GM12865 (cell line): ENCODE results near the gene COX7A2L.
"Not testable (repeated sequence)": the region's sequence is repeated elsewhere in the genome, so short reads cannot be mapped to it uniquely, and the experiment has no call there.

Experiments used
- DNase-seq: peaks from one replicate; pipeline ENCODE4 v3.0.0; 2010; ENCODE audit warnings: low read depth
- H3K4me3 ChIP-seq: 2 replicates; pipeline ENCODE4 v1.5.1; 2011; ENCODE audit warnings: mild to moderate bottlenecking, low read depth, low read length, control low read depth
- TF ChIP-seq, protein P1 (sequence below): IDR thresholded peaks from 2 replicates; pipeline ENCODE4 v1.5.1; 2011; ENCODE audit warnings: low read length, control low read depth, low read depth, inconsistent platforms; ENCODE audit not compliant: insufficient read depth; ENCODE audit errors: missing control alignments

Gene COX7A2L, protein sequence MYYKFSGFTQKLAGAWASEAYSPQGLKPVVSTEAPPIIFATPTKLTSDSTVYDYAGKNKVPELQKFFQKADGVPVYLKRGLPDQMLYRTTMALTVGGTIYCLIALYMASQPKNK

DNA sequence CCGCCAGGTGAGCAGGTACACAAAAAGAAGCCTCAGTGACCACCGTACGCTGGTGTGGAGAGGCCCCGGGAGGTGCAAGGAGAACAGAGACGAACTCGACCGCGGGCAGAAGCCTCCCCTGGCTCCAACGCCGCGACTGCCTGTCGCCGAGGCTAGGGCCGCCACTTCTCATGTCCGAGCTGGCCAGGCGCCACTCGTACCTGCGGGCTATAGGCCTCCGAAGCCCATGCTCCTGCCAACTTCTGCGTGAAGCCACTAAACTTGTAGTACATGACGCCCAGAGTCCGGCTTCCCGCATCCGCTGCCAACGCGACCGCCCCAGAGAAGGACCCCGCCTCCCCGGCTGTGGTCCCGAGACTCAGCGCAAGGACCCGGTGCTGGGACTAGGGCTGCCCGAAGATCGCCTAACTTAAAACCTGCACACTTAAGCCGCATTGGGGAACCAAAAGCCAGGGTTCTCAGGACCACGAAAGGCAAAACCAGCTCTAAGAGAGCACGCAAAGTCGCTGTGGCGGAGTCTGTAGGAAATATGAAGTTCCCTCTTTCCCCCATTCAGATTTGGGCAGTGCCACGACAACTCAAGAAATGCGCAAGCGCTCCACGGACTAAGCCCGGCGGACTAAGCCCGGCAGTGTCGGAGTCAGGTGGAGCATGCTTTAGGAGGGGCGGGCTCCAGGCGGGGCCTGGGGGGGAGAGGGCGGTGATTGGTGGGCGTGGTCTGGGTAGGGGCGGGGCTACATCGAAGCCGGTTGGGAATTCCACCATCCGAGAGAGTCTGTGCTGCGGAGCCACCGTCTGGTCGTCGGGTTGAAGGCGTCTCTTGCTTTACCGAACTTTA is at the start of gene COX7A2L:
Gene COX7A2L (minus strand): TSS at position 328 of the 838 bp plus-strand sequence. CDS start 56 bp downstream, at position 272.
- peak; percentile 97 for DNase-seq
- H3K4me3 ChIP-seq, result peak within 1 kb of the TSS; percentile 75
- TF ChIP-seq, protein P1, sequence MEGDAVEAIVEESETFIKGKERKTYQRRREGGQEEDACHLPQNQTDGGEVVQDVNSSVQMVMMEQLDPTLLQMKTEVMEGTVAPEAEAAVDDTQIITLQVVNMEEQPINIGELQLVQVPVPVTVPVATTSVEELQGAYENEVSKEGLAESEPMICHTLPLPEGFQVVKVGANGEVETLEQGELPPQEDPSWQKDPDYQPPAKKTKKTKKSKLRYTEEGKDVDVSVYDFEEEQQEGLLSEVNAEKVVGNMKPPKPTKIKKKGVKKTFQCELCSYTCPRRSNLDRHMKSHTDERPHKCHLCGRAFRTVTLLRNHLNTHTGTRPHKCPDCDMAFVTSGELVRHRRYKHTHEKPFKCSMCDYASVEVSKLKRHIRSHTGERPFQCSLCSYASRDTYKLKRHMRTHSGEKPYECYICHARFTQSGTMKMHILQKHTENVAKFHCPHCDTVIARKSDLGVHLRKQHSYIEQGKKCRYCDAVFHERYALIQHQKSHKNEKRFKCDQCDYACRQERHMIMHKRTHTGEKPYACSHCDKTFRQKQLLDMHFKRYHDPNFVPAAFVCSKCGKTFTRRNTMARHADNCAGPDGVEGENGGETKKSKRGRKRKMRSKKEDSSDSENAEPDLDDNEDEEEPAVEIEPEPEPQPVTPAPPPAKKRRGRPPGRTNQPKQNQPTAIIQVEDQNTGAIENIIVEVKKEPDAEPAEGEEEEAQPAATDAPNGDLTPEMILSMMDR, result peak; percentile 14

GRCh38 chr2:42408009-42408408 is 47.0 kb upstream of the COX7A2L start:
- DNase-seq, result no peak
- TF ChIP-seq, protein P1, result no peak
- no peak overlapping the region for H3K4me3 ChIP-seq

- no peak overlapping the region for H3K4me3 ChIP-seq
- DNase-seq, result no peak
- TF ChIP-seq, protein P1, result no peak
These were observed 46.5 kb upstream of the COX7A2L start for GRCh38 chr2:42407476-42407875.

- TF ChIP-seq, protein P1, result no peak
- DNase-seq, result no peak
- H3K4me3 ChIP-seq, result no peak overlapping the region
These were observed 43.7 kb upstream of the COX7A2L start for GRCh38 chr2:42404676-42405075.

DNA sequence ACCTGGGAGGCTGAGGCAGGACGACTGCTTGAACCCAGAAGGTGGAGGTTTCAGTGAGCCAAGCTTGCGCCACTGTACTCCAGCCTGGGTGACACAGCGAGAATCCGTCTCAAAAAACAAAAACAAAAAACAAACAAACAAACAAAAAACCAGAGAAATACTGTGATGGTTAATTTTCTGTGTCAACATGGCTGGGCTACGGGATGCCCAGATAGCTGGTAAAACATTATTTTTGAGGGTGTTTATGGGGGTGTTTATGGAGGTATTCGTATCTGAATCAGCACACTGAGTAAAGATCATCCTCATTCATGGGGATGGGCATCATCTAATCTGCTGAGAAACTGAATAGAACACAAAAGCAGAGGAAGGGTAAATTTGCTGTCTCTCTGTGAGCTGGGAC is 40.8 kb upstream of the COX7A2L start:
- H3K4me3 ChIP-seq, result no peak overlapping the region
- TF ChIP-seq, protein P1, result no peak
- DNase-seq, result no peak

GRCh38 chr2:42398052-42398451 is 37.0 kb upstream of the COX7A2L start:
- DNase-seq, H3K4me3 ChIP-seq: not testable (repeated sequence)

DNA sequence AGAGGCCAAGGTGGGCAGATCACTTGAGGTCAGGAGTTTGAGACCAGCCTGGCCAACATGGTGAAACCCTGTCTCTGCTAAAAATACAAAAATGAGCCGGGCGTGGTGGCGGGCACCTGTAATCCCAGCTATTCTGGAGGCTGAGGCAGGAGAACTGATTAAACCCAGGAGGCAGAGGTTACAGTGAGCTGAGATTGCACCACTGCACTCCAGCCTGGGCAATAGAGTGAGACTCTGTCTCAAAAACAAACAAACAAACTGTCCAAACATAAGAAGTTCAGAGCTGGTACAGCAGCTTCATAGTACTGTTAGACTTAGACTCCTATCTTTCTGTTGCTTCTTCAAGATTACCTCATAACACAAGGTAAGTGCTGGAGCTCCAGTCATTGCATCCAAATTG is 32.3 kb upstream of the COX7A2L start:
- not testable (repeated sequence) for H3K4me3 ChIP-seq, DNase-seq

GRCh38 chr2:42392191-42392590 is 31.2 kb upstream of the COX7A2L start:
- DNase-seq, result no peak
- TF ChIP-seq, protein P1, result no peak
- H3K4me3 ChIP-seq, result no peak overlapping the region
